ENCODE results near the gene DEFB118.

GRCh38 chr20:31330893-31331292 is 37.5 kb upstream of the DEFB118 start:
- TF ChIP-seq CTCF (IDR thresholded peaks at IDR 0.05 in 4 of 5, conservative IDR thresholded peaks at IDR 0.05 in 1 of 5) (no peak), POLR2A (IDR thresholded peaks at IDR 0.05) (no peak)
